Muscle of leg (tissue), 11 donors: Measurements from ENCODE around the gene TBCD. TPM values are rescaled to one million over a fixed set of nuclear protein-coding genes. Genes with fewer than 3 reads are reported as not detected.
A peak's percentile ranks its signal among the peaks of the same experiment; 100 is the strongest.

ENCODE experiments used
- DNase-seq: peaks from one replicate; pipeline ENCODE4 v3.0.0; 2013
- H3K27ac ChIP-seq: one replicate; pipeline ENCODE4 v1.5.1; 2013; ENCODE audit warnings: mild to moderate bottlenecking, low read length, control low read depth
- H3K27me3 ChIP-seq: one replicate; pipeline ENCODE4 v1.6.1; 2013; ENCODE audit warnings: low read length; ENCODE audit not compliant: control insufficient read depth, insufficient read depth
- H3K36me3 ChIP-seq: one replicate; pipeline ENCODE4 v1.6.1; 2013; ENCODE audit warnings: low read length; ENCODE audit not compliant: control insufficient read depth, insufficient read depth
- H3K4me1 ChIP-seq: one replicate; pipeline ENCODE4 v1.6.1; 2013; ENCODE audit warnings: low read length; ENCODE audit not compliant: control insufficient read depth, insufficient read depth
- H3K4me3 ChIP-seq: one replicate; pipeline ENCODE4 v1.5.1; 2013; ENCODE audit warnings: low read length, control low read depth
- H3K9me3 ChIP-seq: replicated peaks from 2 replicates; pipeline ENCODE4 v1.6.1; 2013; ENCODE audit warnings: low read depth, low read length; ENCODE audit not compliant: control insufficient read depth
- WGBS: methylation state at CpG from one replicate; pipeline ENCODE4 v1.1.5; 2013; ENCODE audit warnings: missing lambda C conversion rate; ENCODE audit not compliant: insufficient coverage; 5-methylcytosine and 5-hydroxymethylcytosine counted together
- polyA plus RNA-seq, 8 donors: library from polyadenylated mRNA; unstranded; fragments of 120-200 nt; gene quantifications; one replicate each; pipeline versions ENCODE4 v1.2.1 to v1.2.3, GENCODE V29; 2013; ENCODE audit warnings: inconsistent platforms in 1 of 8, low replicate concordance in 1 of 8; ENCODE audit not compliant: insufficient read length in 8 of 8, insufficient read depth in 1 of 8
- total RNA-seq: library from RNA; stranded (reverse); fragments of 120-200 nt; gene quantifications from one replicate; pipeline ENCODE4 v1.2.4, GENCODE V29; 2013

The TBCD gene
- total and polyA plus RNA-seq, 9 donors = 47.8 to 77.4 (median 62.3) TPM

DNA sequence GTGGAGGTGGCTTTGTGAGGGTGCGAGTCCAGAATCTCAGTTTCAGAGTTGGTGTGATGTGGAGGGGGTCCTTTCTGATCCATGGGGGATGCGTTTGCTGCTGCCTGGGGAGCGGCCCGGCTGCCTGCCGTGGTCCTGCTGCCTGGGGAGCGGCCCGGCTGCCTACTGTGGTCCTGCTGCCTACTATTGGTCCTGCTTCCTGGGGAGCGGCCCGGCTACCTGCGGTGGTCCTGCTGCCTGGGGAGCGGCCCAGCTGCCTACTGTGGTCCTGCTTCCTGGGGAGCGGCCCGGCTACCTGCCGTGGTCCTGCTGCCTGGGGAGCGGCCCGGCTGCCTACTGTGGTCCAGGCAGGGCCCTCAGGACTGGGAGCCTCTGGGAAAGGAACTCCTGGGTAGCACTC lies 149.5 kb downstream of the TBCD start:
- H3K9me3 ChIP-seq = no peaks in the 10 kb centered on the region
- no peak for DNase-seq
- H3K36me3 ChIP-seq = peaks cover 30% of the 10 kb centered on the region
- H3K27me3 ChIP-seq = no peaks in the 10 kb centered on the region
- peak overlapping the region; percentile 85 for H3K27ac ChIP-seq
- H3K4me1 ChIP-seq = peaks cover 36% of the 10 kb centered on the region
- 95% methylated on average over 15 of the region's 16 CpGs for WGBS
- H3K4me3 ChIP-seq = no peak overlapping the region

- H3K36me3 ChIP-seq = peaks cover 34% of the 10 kb centered on the region
Measured at GRCh38 chr17:82901856-82902255, 150.0 kb downstream of the TBCD start.

DNA sequence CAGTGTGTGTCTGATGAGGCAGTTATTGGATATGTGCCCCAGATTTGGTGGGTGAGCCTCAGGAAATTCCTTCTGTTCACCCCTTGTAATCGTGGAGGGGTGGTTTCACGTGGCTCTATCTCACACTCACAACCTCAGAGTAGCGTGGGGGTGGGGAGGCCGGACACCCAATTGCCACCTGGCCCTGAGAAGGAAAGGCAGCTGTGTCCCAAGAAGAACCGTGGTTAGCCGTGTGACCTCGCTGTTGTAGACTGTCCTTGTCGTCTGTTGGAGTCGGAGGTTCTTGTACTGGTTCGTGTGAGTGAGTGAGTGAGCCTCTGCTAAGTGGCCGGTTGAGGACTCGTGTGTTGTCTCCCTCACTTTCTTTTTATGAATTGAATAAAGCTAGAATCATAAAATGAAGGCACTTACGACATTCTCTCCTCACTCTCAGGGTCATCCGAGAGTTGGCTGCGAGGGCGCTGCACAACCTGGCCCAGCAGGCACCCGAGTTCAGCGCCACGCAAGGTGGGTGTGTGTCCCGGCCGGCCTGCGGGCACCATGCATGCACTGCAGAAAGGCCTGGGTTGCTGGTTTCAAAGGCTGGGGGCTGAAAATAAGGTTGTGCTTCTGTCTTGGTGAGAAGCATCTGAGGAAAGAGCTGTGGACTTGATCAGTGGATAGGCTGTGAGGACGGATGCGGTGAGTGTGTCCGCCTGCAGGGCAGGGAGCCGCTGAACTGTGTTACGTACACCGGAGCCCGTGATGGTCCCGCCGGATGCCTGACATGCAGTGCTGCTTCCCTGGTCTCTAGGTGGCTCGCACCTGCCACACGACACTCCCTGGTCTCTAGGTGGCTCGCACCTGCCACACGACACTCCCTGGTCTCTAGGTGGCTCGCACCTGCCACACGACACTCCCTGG lies 151.4 kb downstream of the TBCD start:
- Histone ChIP-seq H3K4me3 (no peak overlapping the region), H3K27ac (peak overlapping the region; percentile 3), H3K4me1 (peaks cover 44% of the 10 kb centered on the region), H3K36me3 (peaks cover 37% of the 10 kb centered on the region), H3K9me3 (no peaks in the 10 kb centered on the region), H3K27me3 (no peaks in the 10 kb centered on the region)
- no peak for DNase-seq
- WGBS = 88% methylated on average over 12 of the region's 37 CpGs

More at GRCh38 chr17:82901856-82902255, 150.0 kb downstream of the TBCD start:
- peak overlapping the region; percentile 85 for H3K27ac ChIP-seq
- H3K4me1 ChIP-seq = peaks cover 36% of the 10 kb centered on the region
- no peak overlapping the region for H3K4me3 ChIP-seq
- 60% methylated on average over 3 of the region's 16 CpGs for WGBS
- no peaks in the 10 kb centered on the region for H3K9me3 ChIP-seq
- H3K27me3 ChIP-seq = no peaks in the 10 kb centered on the region
- DNase-seq = peak; percentile 74

DNA sequence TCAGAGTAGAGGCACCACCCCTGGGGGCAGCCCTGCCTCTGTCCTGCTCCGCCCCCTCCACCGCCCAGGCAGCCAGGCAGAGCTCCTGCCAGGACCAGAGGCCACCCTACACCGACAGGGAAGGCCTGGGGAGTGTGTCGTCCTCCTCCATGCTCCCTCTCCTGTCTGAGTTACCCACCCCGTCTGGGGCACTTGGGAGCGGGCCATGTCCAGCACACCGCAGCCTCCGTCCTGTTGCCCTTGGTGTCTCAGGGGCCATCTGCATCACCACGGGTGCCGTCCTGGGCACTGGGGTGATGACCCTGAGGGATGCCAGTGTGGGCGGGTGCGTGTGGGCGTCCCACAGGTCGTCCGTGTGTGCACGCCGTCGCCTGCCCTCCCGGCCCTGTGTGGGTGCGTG lies 153.3 kb downstream of the TBCD start:
- H3K4me1 ChIP-seq = peaks cover 51% of the 10 kb centered on the region
- no peak overlapping the region for H3K27ac ChIP-seq
- no peaks in the 10 kb centered on the region for H3K9me3 ChIP-seq
- H3K4me3 ChIP-seq = no peak overlapping the region
- H3K27me3 ChIP-seq = no peaks in the 10 kb centered on the region
- no peak for DNase-seq
- H3K36me3 ChIP-seq = peaks cover 37% of the 10 kb centered on the region
- WGBS = 88% methylated on average over 9 of the region's 20 CpGs

GRCh38 chr17:82907797-82908542 lies 156.1 kb downstream of the TBCD start:
- H3K9me3 ChIP-seq = peaks cover 2% of the 10 kb centered on the region
- no peaks in the 10 kb centered on the region for H3K27me3 ChIP-seq
- H3K4me3 ChIP-seq = no peak overlapping the region
- peak; percentile 66 for DNase-seq
- 46% methylated on average over 12 of the region's 19 CpGs for WGBS
- H3K4me1 ChIP-seq = peaks cover 36% of the 10 kb centered on the region
- H3K36me3 ChIP-seq = peaks cover 49% of the 10 kb centered on the region
- no peak overlapping the region for H3K27ac ChIP-seq

DNA sequence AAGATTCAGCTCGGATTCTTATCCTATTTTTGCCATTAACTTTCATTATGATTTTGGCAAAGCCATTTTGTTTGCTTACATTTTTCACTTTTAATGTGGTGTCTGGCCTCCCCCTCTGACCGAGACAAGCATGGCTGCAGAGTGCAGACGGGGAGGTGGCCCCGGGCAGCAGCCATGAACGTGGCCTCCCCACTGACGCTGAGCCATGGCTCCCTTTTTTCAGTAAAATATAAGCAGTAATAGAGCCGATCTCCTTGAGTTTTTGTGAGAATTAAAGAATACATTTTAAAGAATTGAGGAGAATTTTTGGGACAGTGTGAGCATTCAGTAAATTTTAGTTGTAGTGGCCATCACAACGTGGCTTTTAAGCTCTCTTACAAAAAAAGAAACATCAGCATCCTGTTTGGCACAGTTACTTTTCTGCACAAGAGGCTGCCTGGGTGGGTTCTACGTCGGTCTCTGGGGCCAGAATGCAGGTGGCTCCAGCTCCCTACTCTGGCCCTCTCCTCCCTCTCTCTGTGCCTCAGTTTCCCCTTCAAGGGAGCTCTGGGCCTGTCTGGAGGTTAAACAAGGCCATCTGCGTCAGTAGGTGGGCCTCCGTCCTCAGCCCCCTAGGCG lies 156.8 kb downstream of the TBCD start:
- H3K4me1 ChIP-seq = peaks cover 34% of the 10 kb centered on the region
- DNase-seq = peak; percentile 62
- 62% methylated on average over 7 of the region's 13 CpGs for WGBS
- H3K9me3 ChIP-seq = peaks cover 2% of the 10 kb centered on the region
- no peak overlapping the region for H3K4me3 ChIP-seq
- H3K27ac ChIP-seq = peak overlapping the region; percentile 9
- no peaks in the 10 kb centered on the region for H3K27me3 ChIP-seq
- peaks cover 49% of the 10 kb centered on the region for H3K36me3 ChIP-seq

GRCh38 chr17:82909322-82909904 lies 157.5 kb downstream of the TBCD start:
- Histone ChIP-seq H3K4me1 (peaks cover 37% of the 10 kb centered on the region), H3K4me3 (no peak overlapping the region), H3K27ac (no peak overlapping the region), H3K9me3 (peaks cover 2% of the 10 kb centered on the region), H3K36me3 (peaks cover 53% of the 10 kb centered on the region), H3K27me3 (no peaks in the 10 kb centered on the region)
- no peak for DNase-seq
- 89% methylated on average over 24 of the region's 26 CpGs for WGBS

DNA sequence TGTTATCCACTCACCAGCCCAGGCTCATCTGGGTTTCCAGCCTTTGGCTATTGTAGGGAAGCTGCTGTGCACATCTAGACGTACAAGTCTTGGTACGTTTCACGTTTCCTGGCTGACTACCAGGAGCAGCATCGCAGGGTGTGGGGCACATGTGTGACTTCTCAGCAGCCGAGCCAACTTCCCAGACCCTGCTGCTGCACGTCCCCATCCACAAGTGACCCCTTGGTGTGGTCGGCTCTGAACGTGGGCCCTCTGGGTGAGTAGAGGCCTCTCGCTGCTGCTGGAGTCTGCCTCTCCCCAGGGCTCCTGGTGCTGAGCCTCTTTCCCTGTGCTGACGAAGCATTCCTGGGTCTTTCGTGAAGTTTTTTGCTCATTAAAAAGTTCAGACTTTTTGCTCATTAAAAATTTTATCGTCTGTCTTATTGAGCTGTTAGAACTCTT lies 158.2 kb downstream of the TBCD start:
- Histone ChIP-seq H3K4me1 (peaks cover 42% of the 10 kb centered on the region), H3K36me3 (peaks cover 52% of the 10 kb centered on the region), H3K27ac (no peak overlapping the region), H3K4me3 (no peak overlapping the region), H3K9me3 (peaks cover 2% of the 10 kb centered on the region), H3K27me3 (no peaks in the 10 kb centered on the region)
- WGBS = 49% methylated on average over 8 of the region's 12 CpGs
- no peak for DNase-seq

DNA sequence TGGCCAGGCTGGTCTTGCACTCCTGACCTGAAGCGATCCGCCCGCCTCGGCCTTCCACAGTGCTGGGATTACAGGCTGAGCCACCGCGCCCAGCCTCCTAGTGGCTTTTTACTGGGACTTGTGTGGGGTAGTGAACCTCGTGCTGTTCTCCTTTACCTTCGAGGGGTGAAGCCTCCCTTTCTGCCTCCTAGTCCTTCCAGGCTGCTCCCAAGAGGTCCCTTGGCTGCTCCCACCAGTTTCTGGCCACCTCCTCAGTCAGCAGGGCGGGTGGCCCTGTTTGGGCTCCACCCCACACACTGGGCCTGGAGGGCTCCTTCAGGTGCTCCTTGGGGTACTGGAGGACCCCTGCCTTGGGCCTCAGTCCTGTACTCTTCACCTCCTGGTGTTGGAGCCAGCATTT lies 158.9 kb downstream of the TBCD start:
- Histone ChIP-seq H3K27ac (no peak overlapping the region), H3K36me3 (peaks cover 57% of the 10 kb centered on the region), H3K4me3 (no peak overlapping the region), H3K27me3 (no peaks in the 10 kb centered on the region), H3K9me3 (peaks cover 2% of the 10 kb centered on the region), H3K4me1 (peaks cover 42% of the 10 kb centered on the region)
- 83% methylated on average over 7 of the region's 9 CpGs for WGBS
- no peak for DNase-seq
